ENCODE measurements around the gene CELF2.

CELF2 gene

GRCh38 chr10:11036424-11037011, 18.8 kb downstream of the CELF2 start:
- TF ChIP-seq TCF4 (CRISPR knock-in tag; IDR thresholded peaks at IDR 0.05; ENCODE audit: borderline replicate concordance) (no peak), ZFP3 (CRISPR knock-in tag; IDR thresholded peaks at IDR 0.05) (no peak), PPARA (CRISPR knock-in tag; IDR thresholded peaks at IDR 0.05; ENCODE audit: borderline replicate concordance) (no peak), BACH2 (CRISPR knock-in tag; IDR thresholded peaks at IDR 0.05; ENCODE audit: borderline replicate concordance) (no peak), GLIS3 (CRISPR knock-in tag; IDR thresholded peaks at IDR 0.05) (no peak), ISL1 (CRISPR knock-in tag; IDR thresholded peaks at IDR 0.05) (no peak), CSDC2 (CRISPR knock-in tag; IDR thresholded peaks at IDR 0.05) (no peak), CSRNP3 (CRISPR knock-in tag; IDR thresholded peaks at IDR 0.05) (no peak), PATZ1 (CRISPR knock-in tag; IDR thresholded peaks at IDR 0.05; ENCODE audit: borderline replicate concordance) (no peak), ZFP30 (CRISPR knock-in tag; IDR thresholded peaks at IDR 0.05) (no peak), ZC3H10 (CRISPR knock-in tag; IDR thresholded peaks at IDR 0.05) (no peak), OSR1 (CRISPR knock-in tag; IDR thresholded peaks at IDR 0.05) (no peak), ESRRG (CRISPR knock-in tag; IDR thresholded peaks at IDR 0.05) (no peak), ZNF565 (CRISPR knock-in tag; conservative IDR thresholded peaks at IDR 0.05; ENCODE audit: low read depth) (no peak), SNAI2 (CRISPR knock-in tag; IDR thresholded peaks at IDR 0.05) (no peak), ZNF70 (CRISPR knock-in tag; IDR thresholded peaks at IDR 0.05) (no peak), TOX (CRISPR knock-in tag; IDR thresholded peaks at IDR 0.05; ENCODE audit: borderline replicate concordance) (no peak)
- TF ChIP-seq, protein P1, sequence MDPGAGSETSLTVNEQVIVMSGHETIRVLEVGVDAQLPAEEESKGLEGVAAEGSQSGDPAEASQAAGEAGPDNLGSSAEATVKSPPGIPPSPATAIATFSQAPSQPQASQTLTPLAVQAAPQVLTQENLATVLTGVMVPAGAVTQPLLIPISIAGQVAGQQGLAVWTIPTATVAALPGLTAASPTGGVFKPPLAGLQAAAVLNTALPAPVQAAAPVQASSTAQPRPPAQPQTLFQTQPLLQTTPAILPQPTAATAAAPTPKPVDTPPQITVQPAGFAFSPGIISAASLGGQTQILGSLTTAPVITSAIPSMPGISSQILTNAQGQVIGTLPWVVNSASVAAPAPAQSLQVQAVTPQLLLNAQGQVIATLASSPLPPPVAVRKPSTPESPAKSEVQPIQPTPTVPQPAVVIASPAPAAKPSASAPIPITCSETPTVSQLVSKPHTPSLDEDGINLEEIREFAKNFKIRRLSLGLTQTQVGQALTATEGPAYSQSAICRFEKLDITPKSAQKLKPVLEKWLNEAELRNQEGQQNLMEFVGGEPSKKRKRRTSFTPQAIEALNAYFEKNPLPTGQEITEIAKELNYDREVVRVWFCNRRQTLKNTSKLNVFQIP (CRISPR knock-in tag; IDR thresholded peaks at IDR 0.05; ENCODE audit: borderline replicate concordance, low read depth), result no peak
- TF ChIP-seq, protein P2, sequence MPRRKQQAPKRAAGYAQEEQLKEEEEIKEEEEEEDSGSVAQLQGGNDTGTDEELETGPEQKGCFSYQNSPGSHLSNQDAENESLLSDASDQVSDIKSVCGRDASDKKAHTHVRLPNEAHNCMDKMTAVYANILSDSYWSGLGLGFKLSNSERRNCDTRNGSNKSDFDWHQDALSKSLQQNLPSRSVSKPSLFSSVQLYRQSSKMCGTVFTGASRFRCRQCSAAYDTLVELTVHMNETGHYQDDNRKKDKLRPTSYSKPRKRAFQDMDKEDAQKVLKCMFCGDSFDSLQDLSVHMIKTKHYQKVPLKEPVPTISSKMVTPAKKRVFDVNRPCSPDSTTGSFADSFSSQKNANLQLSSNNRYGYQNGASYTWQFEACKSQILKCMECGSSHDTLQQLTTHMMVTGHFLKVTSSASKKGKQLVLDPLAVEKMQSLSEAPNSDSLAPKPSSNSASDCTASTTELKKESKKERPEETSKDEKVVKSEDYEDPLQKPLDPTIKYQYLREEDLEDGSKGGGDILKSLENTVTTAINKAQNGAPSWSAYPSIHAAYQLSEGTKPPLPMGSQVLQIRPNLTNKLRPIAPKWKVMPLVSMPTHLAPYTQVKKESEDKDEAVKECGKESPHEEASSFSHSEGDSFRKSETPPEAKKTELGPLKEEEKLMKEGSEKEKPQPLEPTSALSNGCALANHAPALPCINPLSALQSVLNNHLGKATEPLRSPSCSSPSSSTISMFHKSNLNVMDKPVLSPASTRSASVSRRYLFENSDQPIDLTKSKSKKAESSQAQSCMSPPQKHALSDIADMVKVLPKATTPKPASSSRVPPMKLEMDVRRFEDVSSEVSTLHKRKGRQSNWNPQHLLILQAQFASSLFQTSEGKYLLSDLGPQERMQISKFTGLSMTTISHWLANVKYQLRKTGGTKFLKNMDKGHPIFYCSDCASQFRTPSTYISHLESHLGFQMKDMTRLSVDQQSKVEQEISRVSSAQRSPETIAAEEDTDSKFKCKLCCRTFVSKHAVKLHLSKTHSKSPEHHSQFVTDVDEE (CRISPR knock-in tag; IDR thresholded peaks at IDR 0.05), result no peak
- ATAC-seq, result no peak

DNA sequence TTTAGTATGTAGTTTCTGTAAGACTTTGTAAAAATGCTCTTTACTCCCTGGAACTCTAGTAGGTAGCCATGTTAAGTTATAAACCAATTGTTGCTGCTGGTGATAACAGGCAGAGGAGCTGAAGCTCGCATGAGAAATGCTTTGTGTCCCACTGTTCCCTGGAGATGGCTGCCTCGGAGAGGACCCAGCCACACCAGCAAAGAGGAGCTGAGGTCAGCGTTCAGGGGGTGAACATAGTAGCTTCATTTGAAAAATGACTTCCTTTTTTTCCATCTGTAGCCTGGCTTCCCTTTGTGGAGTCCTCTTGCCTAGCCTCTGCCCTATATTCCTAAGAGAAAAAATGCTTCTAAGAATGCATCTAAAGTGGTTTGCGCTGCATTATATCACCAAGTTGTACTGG, 20.3 kb downstream of the CELF2 start:
- ATAC-seq, result no peak
- TF ChIP-seq TCF4 (CRISPR knock-in tag; IDR thresholded peaks at IDR 0.05; ENCODE audit: borderline replicate concordance) (no peak), CSDC2 (CRISPR knock-in tag; IDR thresholded peaks at IDR 0.05) (no peak), TOX (CRISPR knock-in tag; IDR thresholded peaks at IDR 0.05; ENCODE audit: borderline replicate concordance) (no peak), ISL1 (CRISPR knock-in tag; IDR thresholded peaks at IDR 0.05) (no peak), ESRRG (CRISPR knock-in tag; IDR thresholded peaks at IDR 0.05) (no peak), CSRNP3 (CRISPR knock-in tag; IDR thresholded peaks at IDR 0.05) (no peak), ZNF8 (CRISPR knock-in tag; IDR thresholded peaks at IDR 0.05) (no peak), RARB (CRISPR knock-in tag; IDR thresholded peaks at IDR 0.05) (no peak), SNAI2 (CRISPR knock-in tag; IDR thresholded peaks at IDR 0.05) (no peak), OSR1 (CRISPR knock-in tag; IDR thresholded peaks at IDR 0.05) (no peak), PPARA (CRISPR knock-in tag; IDR thresholded peaks at IDR 0.05; ENCODE audit: borderline replicate concordance) (no peak), BACH2 (CRISPR knock-in tag; IDR thresholded peaks at IDR 0.05; ENCODE audit: borderline replicate concordance) (no peak), GLIS3 (CRISPR knock-in tag; IDR thresholded peaks at IDR 0.05) (no peak), ZNF70 (CRISPR knock-in tag; IDR thresholded peaks at IDR 0.05) (no peak)
- TF ChIP-seq, protein P3, sequence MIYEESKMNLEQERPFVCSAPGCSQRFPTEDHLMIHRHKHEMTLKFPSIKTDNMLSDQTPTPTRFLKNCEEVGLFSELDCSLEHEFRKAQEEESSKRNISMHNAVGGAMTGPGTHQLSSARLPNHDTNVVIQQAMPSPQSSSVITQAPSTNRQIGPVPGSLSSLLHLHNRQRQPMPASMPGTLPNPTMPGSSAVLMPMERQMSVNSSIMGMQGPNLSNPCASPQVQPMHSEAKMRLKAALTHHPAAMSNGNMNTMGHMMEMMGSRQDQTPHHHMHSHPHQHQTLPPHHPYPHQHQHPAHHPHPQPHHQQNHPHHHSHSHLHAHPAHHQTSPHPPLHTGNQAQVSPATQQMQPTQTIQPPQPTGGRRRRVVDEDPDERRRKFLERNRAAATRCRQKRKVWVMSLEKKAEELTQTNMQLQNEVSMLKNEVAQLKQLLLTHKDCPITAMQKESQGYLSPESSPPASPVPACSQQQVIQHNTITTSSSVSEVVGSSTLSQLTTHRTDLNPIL (CRISPR knock-in tag; IDR thresholded peaks at IDR 0.05; ENCODE audit: low read depth), result no peak
- TF ChIP-seq, protein P1 (CRISPR knock-in tag; IDR thresholded peaks at IDR 0.05; ENCODE audit: borderline replicate concordance, low read depth), result no peak
- TF ChIP-seq, protein P2 (CRISPR knock-in tag; IDR thresholded peaks at IDR 0.05), result no peak

All from SK-N-SH treated with all-trans-retinoic acid at 6 μM for 48 hours (cell line).